ENCODE data around the gene CACNA1F. TPM values are rescaled to one million over a fixed set of nuclear protein-coding genes. Genes with fewer than 3 reads are reported as not detected.
A peak's percentile ranks its signal among the peaks of the same experiment; 100 is the strongest.

The CACNA1F gene
- total RNA-seq, 1 donor from 2014 or later = not detected

GRCh38 chrX:49161632-49162031 lies 71.5 kb downstream of the CACNA1F start:
- no peaks in the 10 kb centered on the region for H3K27me3 ChIP-seq
- intact Hi-C loops (cut with DNase I) = loop anchor here (2.0 to 10.0 kb wide), 2 partner anchors 107 to 247 kb away; partner anchors contain the start of genes PIM2, PPP1R3F and SLC35A2
- no peaks in the 10 kb centered on the region for H3K9me3 ChIP-seq
- no peaks in the 10 kb centered on the region for H3K4me1 ChIP-seq
- H3K36me3 ChIP-seq = no peaks in the 10 kb centered on the region
- no peak for TF ChIP-seq CTCF (IDR thresholded peaks at IDR 0.05)
- H3K4me3 ChIP-seq = no peak overlapping the region
- H3K27ac ChIP-seq = no peak overlapping the region
- DNase-seq (ENCODE audit: low spot score in 2 of 2) = no peak

DNA sequence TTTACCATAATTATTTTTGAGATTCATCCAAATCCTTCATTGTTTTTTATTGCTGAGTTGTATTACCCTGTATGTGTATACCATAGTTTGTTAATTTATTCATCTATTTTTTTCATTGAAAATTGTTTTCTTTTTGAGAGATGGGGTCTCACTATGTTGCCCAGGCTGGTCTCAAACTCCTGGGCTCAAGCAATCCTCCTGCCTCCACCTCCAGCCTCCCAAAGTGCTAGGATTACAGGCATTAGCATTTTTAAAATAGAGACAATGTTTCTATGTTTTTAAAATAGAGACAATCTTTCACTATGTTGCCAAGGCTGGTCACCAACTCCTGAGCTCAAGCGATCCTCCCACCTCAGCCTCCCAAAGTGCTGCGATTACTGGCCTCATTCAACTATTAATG lies 72.2 kb downstream of the CACNA1F start:
- no peak for DNase-seq (ENCODE audit: low spot score in 2 of 2)
- Histone ChIP-seq H3K4me3 (no peak overlapping the region), H3K27me3 (no peaks in the 10 kb centered on the region), H3K27ac (no peak overlapping the region), H3K4me1 (no peaks in the 10 kb centered on the region), H3K9me3 (no peaks in the 10 kb centered on the region), H3K36me3 (no peaks in the 10 kb centered on the region)
- intact Hi-C loops (cut with DNase I) = loop anchor here (10.0 kb wide), 1 partner anchor 246 kb away; the partner anchor contains the start of genes PIM2 and SLC35A2
- TF ChIP-seq CTCF (IDR thresholded peaks at IDR 0.05) = no peak

DNA sequence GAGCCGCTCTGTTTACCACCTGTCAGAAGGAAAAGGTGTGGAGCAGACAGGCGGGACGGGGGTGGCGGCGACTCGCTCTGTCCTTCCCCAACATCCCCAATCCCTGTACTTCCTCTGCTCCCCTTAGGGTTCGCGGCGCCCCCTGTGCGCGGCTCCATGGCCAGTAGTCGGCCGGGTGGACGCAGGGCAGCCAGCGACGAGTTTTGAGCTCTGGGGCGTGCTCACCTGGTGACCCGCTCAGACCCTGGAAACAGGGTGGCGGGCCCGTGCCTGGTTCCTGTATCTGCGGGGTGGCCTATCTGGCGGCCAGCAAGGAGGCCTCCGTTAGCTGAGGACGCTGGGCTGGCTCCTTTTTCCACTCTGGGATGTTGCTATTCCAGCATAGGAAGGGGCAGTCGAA lies 75.9 kb downstream of the CACNA1F start:
- H3K4me3 ChIP-seq = no peak overlapping the region
- TF ChIP-seq CTCF (IDR thresholded peaks at IDR 0.05) = no peak
- no peaks in the 10 kb centered on the region for H3K9me3 ChIP-seq
- no peaks in the 10 kb centered on the region for H3K27me3 ChIP-seq
- no peak overlapping the region for H3K27ac ChIP-seq
- H3K4me1 ChIP-seq = no peaks in the 10 kb centered on the region
- no peaks in the 10 kb centered on the region for H3K36me3 ChIP-seq
- DNase-seq (ENCODE audit: low spot score in 2 of 2) = no peak
- intact Hi-C loops (cut with DNase I) = loop anchor here (5.0 kb wide), 2 partner anchors 35 to 115 kb away; partner anchors contain the start of genes GPKOW and TFE3

DNA sequence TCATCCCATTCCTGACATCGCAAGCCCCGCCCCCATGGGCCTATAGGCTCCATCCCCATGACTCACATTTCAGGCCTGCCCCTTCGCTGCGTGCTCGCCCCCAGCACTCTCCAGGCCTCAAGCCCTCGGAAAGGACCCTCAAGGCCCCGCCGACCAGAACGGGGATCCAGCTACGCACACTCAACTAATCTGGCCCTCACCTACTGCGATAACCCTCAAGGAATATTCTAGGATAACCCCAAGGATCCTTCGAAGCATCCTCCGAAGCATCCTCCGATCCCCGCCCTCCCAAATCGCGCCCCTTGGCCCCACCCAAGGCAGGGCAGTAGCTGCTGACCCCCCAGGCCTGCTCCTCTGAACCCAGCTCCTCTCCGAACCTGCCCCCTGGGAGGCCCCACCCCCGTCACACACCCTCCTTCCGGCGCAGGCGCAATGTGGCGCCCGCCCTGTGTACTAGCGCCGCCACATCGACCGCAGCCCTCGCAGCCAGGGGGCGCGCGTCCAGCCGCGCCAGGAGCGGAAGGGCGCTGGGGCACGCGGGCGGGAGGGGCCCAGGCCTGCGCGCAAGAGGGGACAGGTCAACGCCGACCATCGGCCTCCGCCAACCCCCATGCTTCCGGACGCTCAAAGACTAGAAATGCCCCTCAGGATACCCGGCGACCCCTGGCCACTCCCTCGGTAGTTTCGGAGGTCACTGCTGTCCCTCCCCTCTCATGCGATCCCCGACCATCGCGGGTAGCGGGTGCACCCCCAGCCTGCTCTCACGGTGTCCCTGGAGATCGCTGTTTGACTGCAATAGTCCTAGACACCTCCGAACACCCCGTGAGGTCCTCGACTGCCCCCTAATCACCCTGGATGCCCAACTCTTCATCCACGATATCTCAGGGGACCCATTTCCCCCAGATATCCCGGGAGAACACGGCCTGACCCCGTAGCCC lies 77.0 kb downstream of the CACNA1F start:
- H3K27me3 ChIP-seq = no peaks in the 10 kb centered on the region
- peak overlapping the region; percentile 95 to 97 for H3K27ac ChIP-seq
- no peaks in the 10 kb centered on the region for H3K4me1 ChIP-seq
- H3K9me3 ChIP-seq = no peaks in the 10 kb centered on the region
- DNase-seq (ENCODE audit: low spot score in 2 of 2) = peak; percentile 76 to 93
- TF ChIP-seq CTCF (IDR thresholded peaks at IDR 0.05) = peak; percentile 58 to 79 (median 74)
- peak overlapping the region; percentile 50 to 65 for H3K4me3 ChIP-seq
- intact Hi-C loops (cut with DNase I) = loop anchor here (1.0 to 5.0 kb wide), 5 partner anchors 11 to 114 kb away; partner anchors contain the start of genes GPKOW, PPP1R3F, PRICKLE3 and TFE3
- no peaks in the 10 kb centered on the region for H3K36me3 ChIP-seq

- intact Hi-C loops (cut with DNase I) = loop anchor here (1.0 to 5.0 kb wide), 5 partner anchors 12 to 113 kb away; partner anchors contain the start of genes GPKOW, PPP1R3F, PRICKLE3 and TFE3
- no peaks in the 10 kb centered on the region for H3K4me1 ChIP-seq
- H3K4me3 ChIP-seq = peak overlapping the region; percentile 50 to 65
- peak overlapping the region; percentile 95 to 97 for H3K27ac ChIP-seq
- H3K9me3 ChIP-seq = no peaks in the 10 kb centered on the region
- no peaks in the 10 kb centered on the region for H3K27me3 ChIP-seq
- H3K36me3 ChIP-seq = no peaks in the 10 kb centered on the region
- DNase-seq (ENCODE audit: low spot score in 2 of 2) = peak in 1 of 2 donors; percentile 76
- TF ChIP-seq CTCF (IDR thresholded peaks at IDR 0.05) = no peak
Observed at GRCh38 chrX:49155243-49155899, 77.8 kb downstream of the CACNA1F start.

Other genes starting within 250 kb of the CACNA1F start
- gene GRIPAP1, start 231.1 kb downstream of the CACNA1F start, total RNA-seq = 15.0 TPM
- gene TFE3, start 190.0 kb downstream of the CACNA1F start, total RNA-seq = 141 TPM
- gene CCDC120, start 174.3 kb downstream of the CACNA1F start, total RNA-seq = 0.11 TPM
- gene PRAF2, start 159.3 kb downstream of the CACNA1F start, total RNA-seq = 48.4 TPM
- 169 TPM for gene WDR45, start 153.5 kb downstream of the CACNA1F start, total RNA-seq
- gene GPKOW, start 109.6 kb downstream of the CACNA1F start, total RNA-seq = 19.4 TPM
- gene MAGIX, start 70.6 kb downstream of the CACNA1F start, total RNA-seq = 0.32 TPM
- 51.6 TPM for gene PLP2, start 61.4 kb downstream of the CACNA1F start, total RNA-seq
- 25.3 TPM for gene PRICKLE3, start 47.0 kb downstream of the CACNA1F start, total RNA-seq
- gene SYP, start 33.1 kb downstream of the CACNA1F start, total RNA-seq = 0.53 TPM
- 22.6 TPM for gene CCDC22, start 2.1 kb upstream of the CACNA1F start, total RNA-seq
- not detected for gene FOXP3, start 31.4 kb upstream of the CACNA1F start, total RNA-seq
- gene PPP1R3F, start 36.5 kb upstream of the CACNA1F start, total RNA-seq = 14.8 TPM
- not detected for gene GAGE10, start 70.3 kb upstream of the CACNA1F start, total RNA-seq
- gene GAGE12J, start 88.7 kb upstream of the CACNA1F start, total RNA-seq = not detected
- gene GAGE13, start 98.2 kb upstream of the CACNA1F start, total RNA-seq = not detected

All from ascending aorta (tissue), 2 donors.